Prostate gland (tissue), 2 donors: Measurements from ENCODE around the gene TPST2. TPM values are rescaled to one million over a fixed set of nuclear protein-coding genes. Genes with fewer than 3 reads are reported as not detected.

Experiments used
- DNase-seq: peaks from one replicate; pipeline ENCODE4 v3.0.0-alpha.2; 2019; ENCODE audit warnings: low spot score
- H3K27ac ChIP-seq, 2 donors: fragments of 200-600 bp; sonication (generic); 2 replicates each; pipeline ENCODE4 v1.5.1; 2017 to 2019
- H3K27me3 ChIP-seq: fragments of 200-600 bp; sonication (generic); replicated peaks from 2 replicates; pipeline ENCODE4 v1.5.1; 2019; ENCODE audit not compliant: insufficient read depth
- H3K36me3 ChIP-seq, 2 donors: fragments of 200-600 bp; sonication (generic); 1 replicate in 1 of 2; 2 replicates in 1 of 2; pipeline versions ENCODE4 v1.5.1 to v1.8.1; 2017 to 2019
- H3K4me1 ChIP-seq: fragments of 200-600 bp; sonication (generic); replicated peaks from 2 replicates; pipeline ENCODE4 v1.5.1; 2019
- H3K4me3 ChIP-seq, 2 donors: fragments of 200-600 bp; sonication (generic); 2 replicates each; pipeline ENCODE4 v1.5.1; 2017 to 2019
- H3K9me3 ChIP-seq: fragments of 200-600 bp; sonication (generic); 2 replicates; pipeline ENCODE4 v1.5.1; 2017
- CTCF ChIP-seq, 4 experiments: fragments of 200-600 bp in 2 of 4; fragments of 450-650 bp in 2 of 4; sonication (generic) in 2 of 4; IDR thresholded peaks; 1 replicate in 3 of 4; 2 replicates in 1 of 4; pipeline ENCODE4 v1.5.1; 2016 to 2019; ENCODE audit warnings: antibody characterized with exemption in 4 of 4, mild to moderate bottlenecking in 2 of 4, moderate library complexity in 2 of 4
- POLR2A ChIP-seq: fragments of 450-650 bp; IDR thresholded peaks from one replicate; pipeline ENCODE4 v1.6.1; 2016; ENCODE audit warnings: antibody characterized with exemption, mild to moderate bottlenecking
- POLR2AphosphoS5 ChIP-seq: sonication (generic); formaldehyde crosslinking; IDR thresholded peaks from one replicate; pipeline ENCODE4 v1.6.1; 2017; ENCODE audit warnings: antibody characterized with exemption
- WGBS: methylation state at CpG from one replicate; pipeline ENCODE4 v1.1.5; 2018; 5-methylcytosine and 5-hydroxymethylcytosine counted together
- intact Hi-C: fragments of 100-400 bp; cut with DNase I; formaldehyde crosslinking; loops from one replicate; pipeline ENCODE4 v1.14.2; 2022
- total RNA-seq, 2 donors: library from RNA; depleted of rRNA; stranded (reverse); fragments of >200 nt; gene quantifications; one replicate each; pipeline ENCODE4 v1.1.0, GENCODE V29; 2016

Gene TPST2
- total RNA-seq, 2 donors from 2014 or later: 49.4 to 200 TPM

DNA sequence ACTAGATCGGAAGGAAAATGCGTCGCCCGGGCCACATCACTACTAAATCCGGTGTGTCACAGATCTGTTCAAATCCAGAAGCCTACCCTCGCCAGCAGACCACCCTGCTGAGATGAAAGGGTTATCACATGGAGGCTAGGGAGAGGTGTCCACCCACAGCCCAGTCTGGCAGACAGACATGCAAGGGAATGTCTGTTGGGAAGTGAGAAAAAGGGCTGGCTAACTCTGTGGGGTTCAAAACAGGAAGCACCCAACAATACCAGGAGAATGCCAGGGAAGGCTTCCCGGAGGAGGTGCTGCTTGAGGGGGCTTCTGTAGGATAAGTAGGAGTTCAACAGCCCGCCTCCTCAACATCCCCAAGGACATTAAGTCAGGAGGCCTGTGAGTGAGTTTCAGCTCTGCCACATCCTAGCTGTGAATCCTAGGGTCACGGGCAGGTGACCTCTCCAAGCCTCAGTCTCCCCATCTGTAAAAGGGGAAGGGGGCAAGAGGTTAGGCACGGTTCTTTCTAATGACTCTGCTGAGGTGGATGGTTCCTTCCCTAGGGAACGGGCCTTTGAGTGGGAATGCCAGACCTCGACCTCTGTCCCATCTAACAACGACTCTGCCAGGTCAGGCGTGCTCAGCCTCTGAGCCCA lies 1.1 kb downstream of the TPST2 start:
- peak overlapping the region; percentile 80 for H3K27ac ChIP-seq
- no peaks in the 10 kb centered on the region for H3K4me1 ChIP-seq
- no peak for TF ChIP-seq POLR2A
- TF ChIP-seq CTCF (IDR thresholded peaks at IDR 0.05): no peak
- no peak for TF ChIP-seq POLR2AphosphoS5
- WGBS: 59% methylated on average over 14 of the region's 14 CpGs
- no peaks in the 10 kb centered on the region for H3K27me3 ChIP-seq
- H3K36me3 ChIP-seq: no peaks in the 10 kb centered on the region
- H3K4me3 ChIP-seq: peak overlapping the region; percentile 80 to 89
- intact Hi-C loops: loop anchor here (5.0 kb wide), 1 partner anchor 107 kb away; the partner anchor contains the start of genes HPS4 and SRRD
- DNase-seq: no peak
- no peaks in the 10 kb centered on the region for H3K9me3 ChIP-seq

DNA sequence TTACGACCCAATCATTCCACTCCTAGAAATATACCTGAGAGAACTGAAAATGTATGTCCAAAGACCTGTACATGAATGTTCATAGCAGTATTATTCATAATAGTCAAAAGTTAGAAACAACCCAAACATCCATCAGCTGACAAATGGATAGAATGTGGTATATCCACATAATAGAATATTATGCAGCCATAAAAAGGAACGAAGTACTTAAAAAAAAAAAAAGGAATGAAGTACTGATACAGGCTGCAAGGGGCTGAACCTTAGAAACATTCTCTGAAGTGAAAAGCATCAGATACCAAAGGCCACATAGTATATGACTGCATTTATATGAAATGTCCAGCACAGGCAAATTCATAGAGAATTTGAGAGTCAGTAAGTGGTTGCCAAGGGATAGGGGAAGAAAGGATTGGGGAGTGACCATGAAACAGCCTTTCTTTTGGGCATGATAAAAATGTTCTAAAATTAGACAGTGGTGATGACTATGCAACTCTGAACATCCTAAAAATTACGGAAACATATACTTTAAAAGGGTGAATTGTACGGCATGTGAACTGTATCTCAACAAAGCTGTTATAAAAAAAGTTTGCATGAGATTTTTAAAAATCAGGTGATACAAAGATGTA lies 1.8 kb downstream of the TPST2 start:
- Histone ChIP-seq H3K4me1 (no peaks in the 10 kb centered on the region), H3K4me3 (no peak overlapping the region), H3K27me3 (no peaks in the 10 kb centered on the region), H3K27ac (no peak overlapping the region), H3K36me3 (no peaks in the 10 kb centered on the region), H3K9me3 (no peaks in the 10 kb centered on the region)
- DNase-seq: no peak
- TF ChIP-seq POLR2AphosphoS5 (no peak), CTCF (IDR thresholded peaks at IDR 0.05) (no peak), POLR2A (no peak)
- intact Hi-C loops: loop anchor here (5.0 kb wide), 1 partner anchor 106 kb away; the partner anchor contains the start of genes HPS4 and SRRD
- 94% methylated on average over 4 of the region's 4 CpGs for WGBS

DNA sequence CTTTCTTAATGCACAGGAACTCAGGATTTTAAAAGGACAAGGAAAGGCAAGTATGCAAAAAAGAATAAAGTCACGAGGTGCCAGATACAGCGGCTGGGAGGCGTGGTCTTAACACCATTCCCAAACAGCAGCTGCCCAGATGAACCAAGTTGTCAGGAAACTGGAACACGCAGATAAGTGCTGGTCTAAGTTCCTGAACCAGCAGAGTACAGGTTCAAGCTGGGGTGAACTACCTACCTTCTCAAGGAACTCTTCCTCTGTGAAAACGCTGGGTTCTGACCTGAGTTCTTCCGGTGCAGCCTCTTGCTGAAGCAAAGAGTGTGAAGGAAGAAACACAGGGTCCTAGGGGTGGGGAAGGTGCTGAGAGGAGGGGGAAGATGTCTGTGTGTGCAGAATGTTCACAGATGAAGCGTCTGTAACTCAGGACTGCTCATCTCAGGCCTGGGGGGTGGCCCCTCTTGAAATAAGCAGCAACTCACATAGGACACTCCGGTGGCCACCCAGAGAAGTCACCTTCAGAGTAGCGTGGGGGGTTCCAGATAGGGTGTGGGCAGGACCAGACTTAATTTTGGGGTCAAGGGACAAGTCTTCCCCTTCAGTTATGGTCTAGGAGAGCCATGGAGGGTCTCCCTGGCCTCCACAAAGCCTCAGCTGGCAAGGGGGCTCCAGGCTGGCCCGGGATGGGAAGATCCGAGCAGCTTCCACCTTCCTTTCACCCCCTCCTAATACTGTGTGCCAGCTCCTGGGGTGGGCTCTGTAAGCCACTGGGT lies 3.2 kb downstream of the TPST2 start:
- H3K9me3 ChIP-seq: no peaks in the 10 kb centered on the region
- intact Hi-C loops: loop anchor here (5.0 kb wide), 1 partner anchor 104 kb away; the partner anchor contains the start of genes HPS4 and SRRD
- no peak overlapping the region for H3K4me3 ChIP-seq
- H3K4me1 ChIP-seq: no peaks in the 10 kb centered on the region
- H3K27me3 ChIP-seq: no peaks in the 10 kb centered on the region
- no peak for DNase-seq
- TF ChIP-seq CTCF (IDR thresholded peaks at IDR 0.05) (no peak), POLR2AphosphoS5 (peak; percentile 8)
- H3K27ac ChIP-seq: no peak overlapping the region
- no peaks in the 10 kb centered on the region for H3K36me3 ChIP-seq
- WGBS: 68% methylated on average over 11 of the region's 11 CpGs

GRCh38 chr22:26585104-26585790 lies 4.7 kb downstream of the TPST2 start:
- 55% methylated on average over 11 of the region's 11 CpGs for WGBS
- TF ChIP-seq POLR2A (no peak), POLR2AphosphoS5 (no peak), CTCF (IDR thresholded peaks at IDR 0.05) (no peak)
- Histone ChIP-seq H3K27ac (no peak overlapping the region), H3K4me1 (no peaks in the 10 kb centered on the region), H3K36me3 (no peaks in the 10 kb centered on the region), H3K4me3 (no peak overlapping the region), H3K9me3 (no peaks in the 10 kb centered on the region), H3K27me3 (no peaks in the 10 kb centered on the region)
- intact Hi-C loops: loop anchor here (5.0 kb wide), 1 partner anchor 103 kb away; the partner anchor contains the start of genes HPS4 and SRRD
- DNase-seq: no peak
